Neural cell (in vitro differentiated cells): ENCODE data around the gene POU5F2. TPM values are rescaled to one million over a fixed set of nuclear protein-coding genes. Genes with fewer than 3 reads are reported as not detected.

ENCODE experiments used
- H2AFZ ChIP-seq: fragments of 200-600, 300-800 bp; sonication (generic), shearing (Covaris generic); 2 replicates; pipeline ENCODE4 v1.6.0; 2014; ENCODE audit warnings: low read depth, mild to moderate bottlenecking, antibody characterized with exemption, low read length, moderate library complexity
- H3F3A ChIP-seq: fragments of 200-600 bp; shearing (Covaris generic); 2 replicates; pipeline ENCODE4 v1.6.1; 2016; ENCODE audit warnings: mild to moderate bottlenecking, moderate library complexity, mixed read lengths, antibody characterized with exemption, low read length; ENCODE audit not compliant: insufficient read depth, poor library complexity, severe bottlenecking
- H3K27ac ChIP-seq: fragments of 200-600, 300-800 bp; sonication (generic), shearing (Covaris generic); 2 replicates; pipeline ENCODE4 v1.5.1; 2014; ENCODE audit warnings: mild to moderate bottlenecking, low read length, moderate library complexity
- H3K27me3 ChIP-seq: fragments of 300-800, 200-600 bp; sonication (generic), shearing (Covaris generic); 2 replicates; pipeline ENCODE4 v1.6.0; 2014; ENCODE audit warnings: mild to moderate bottlenecking, low read depth, low read length, moderate library complexity; ENCODE audit not compliant: insufficient read depth
- H3K36me3 ChIP-seq: fragments of 300-800, 200-600 bp; sonication (generic), shearing (Covaris generic); 2 replicates; pipeline ENCODE4 v1.5.1; 2014; ENCODE audit warnings: mild to moderate bottlenecking, antibody characterized with exemption, low read length, moderate library complexity; ENCODE audit not compliant: insufficient read depth
- H3K4me2 ChIP-seq: fragments of 300-800, 200-600 bp; sonication (generic), shearing (Covaris generic); 2 replicates; pipeline ENCODE4 v1.6.0; 2014; ENCODE audit warnings: mild to moderate bottlenecking, low read length
- H3K4me3 ChIP-seq: fragments of 300-800, 200-600 bp; sonication (generic), shearing (Covaris generic); 2 replicates; pipeline ENCODE4 v1.5.1; 2014; ENCODE audit warnings: mild to moderate bottlenecking, low read length, moderate library complexity
- H3K79me2 ChIP-seq: fragments of 200-600 bp; shearing (Covaris generic); replicated peaks from 2 replicates; pipeline ENCODE4 v1.6.0; 2014; ENCODE audit warnings: mild to moderate bottlenecking, low read length, moderate library complexity; ENCODE audit not compliant: insufficient read depth
- H3K9ac ChIP-seq: fragments of 300-800, 200-600 bp; sonication (generic), shearing (Covaris generic); 2 replicates; pipeline ENCODE4 v1.6.1; 2016; ENCODE audit warnings: mild to moderate bottlenecking, low read length, mixed read lengths
- H3K9me2 ChIP-seq: fragments of 200-600 bp; shearing (Covaris generic); 2 replicates; pipeline ENCODE4 v1.6.1; 2016; ENCODE audit warnings: mild to moderate bottlenecking, low read length, mixed read lengths; ENCODE audit not compliant: insufficient read depth
- H3K9me3 ChIP-seq: fragments of 200-600, 300-800 bp; sonication (generic), shearing (Covaris generic); 2 replicates; pipeline ENCODE4 v1.6.1; 2016; ENCODE audit warnings: mild to moderate bottlenecking, mixed run types, low read length, moderate library complexity, mixed read lengths
- H4K20me1 ChIP-seq: fragments of 200-600 bp; shearing (Covaris generic); 2 replicates; pipeline ENCODE4 v1.6.1; 2016; ENCODE audit warnings: mild to moderate bottlenecking, mixed run types; ENCODE audit not compliant: insufficient read depth
- EP300 ChIP-seq: fragments of 450-650 bp; conservative IDR thresholded peaks from 2 replicates; pipeline ENCODE4 v1.6.1; 2014; ENCODE audit warnings: antibody characterized with exemption, mild to moderate bottlenecking, moderate library complexity; ENCODE audit not compliant: poor library complexity, severe bottlenecking
- EZH2 ChIP-seq: fragments of 200-600, 300-800 bp; shearing (Covaris generic), sonication (generic); IDR thresholded peaks from 2 replicates; pipeline ENCODE4 v1.6.1; 2014; ENCODE audit warnings: antibody characterized with exemption, low read length, borderline replicate concordance, mild to moderate bottlenecking; ENCODE audit not compliant: insufficient read depth, poor library complexity, severe bottlenecking
- MXI1 ChIP-seq: fragments of 450-650 bp; conservative IDR thresholded peaks from 2 replicates; pipeline ENCODE4 v1.6.1; 2014; ENCODE audit warnings: antibody characterized with exemption, mild to moderate bottlenecking; ENCODE audit not compliant: poor library complexity, severe bottlenecking
- POLR2AphosphoS5 ChIP-seq: IDR thresholded peaks from 2 replicates; pipeline ENCODE4 v1.6.1; 2012
- RAD21 ChIP-seq: fragments of 450-650 bp; conservative IDR thresholded peaks from 2 replicates; pipeline ENCODE4 v1.6.1; 2014; ENCODE audit warnings: antibody characterized with exemption, mild to moderate bottlenecking, moderate library complexity
- REST ChIP-seq: IDR thresholded peaks from 2 replicates; pipeline ENCODE4 v1.6.1; 2012; ENCODE audit warnings: borderline replicate concordance
- SMC3 ChIP-seq: fragments of 450-650 bp; conservative IDR thresholded peaks from 2 replicates; pipeline ENCODE4 v1.6.1; 2014; ENCODE audit warnings: antibody characterized with exemption, mild to moderate bottlenecking, moderate library complexity; ENCODE audit not compliant: poor library complexity
- TAF1 ChIP-seq: IDR thresholded peaks from 2 replicates; pipeline ENCODE4 v1.6.1; 2012; ENCODE audit warnings: low read depth
- polyA plus RNA-seq: library from polyadenylated mRNA; depleted of rRNA; stranded (reverse); fragments of >200 nt; gene quantifications from 2 replicates; pipeline ENCODE4 v1.2.3, GENCODE V29; 2014
- TF ChIP-seq, protein P1 (sequence below): fragments of 450-650 bp; IDR thresholded peaks from 2 replicates; pipeline ENCODE4 v1.5.1; 2014; ENCODE audit warnings: antibody characterized with exemption, mild to moderate bottlenecking, moderate library complexity; ENCODE audit not compliant: poor library complexity, severe bottlenecking

Gene POU5F2
- polyA plus RNA-seq, 1 donor from 2014 or later = 0.07 TPM

DNA sequence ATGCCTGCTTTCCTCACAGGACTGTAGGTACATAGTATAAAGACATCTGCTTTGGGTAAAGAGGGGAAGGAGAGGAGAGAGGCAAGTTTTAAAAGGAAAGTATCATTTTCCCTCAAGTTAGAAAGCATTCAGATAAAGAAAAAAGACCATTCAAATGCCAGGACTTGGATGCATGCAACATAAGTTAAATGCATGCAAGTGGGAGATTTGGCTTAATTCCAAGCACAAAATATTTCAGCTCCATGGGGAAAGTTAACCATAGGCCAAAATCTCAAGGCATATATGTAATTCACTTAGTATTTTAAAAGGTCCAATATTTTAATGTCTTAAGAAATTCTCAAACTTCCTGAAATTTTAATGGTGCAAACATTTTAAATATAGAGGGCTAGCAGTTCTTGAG is 36.4 kb downstream of the POU5F2 start:
- Histone ChIP-seq H3K27ac (no peak overlapping the region), H3K27me3 (no peaks in the 10 kb centered on the region), H2AFZ (no peak overlapping the region), H3F3A (no peaks in the 10 kb centered on the region), H3K4me2 (no peak overlapping the region), H4K20me1 (no peaks in the 10 kb centered on the region), H3K9me2 (no peaks in the 10 kb centered on the region), H3K9me3 (no peaks in the 10 kb centered on the region), H3K36me3 (no peaks in the 10 kb centered on the region), H3K79me2 (no peaks in the 10 kb centered on the region), H3K4me3 (no peak overlapping the region), H3K9ac (no peak overlapping the region)
- TF ChIP-seq POLR2AphosphoS5 (no peak), MXI1 (no peak), TAF1 (no peak), EZH2 (no peak), SMC3 (no peak), REST (no peak), RAD21 (no peak), EP300 (no peak)
- TF ChIP-seq, protein P1, sequence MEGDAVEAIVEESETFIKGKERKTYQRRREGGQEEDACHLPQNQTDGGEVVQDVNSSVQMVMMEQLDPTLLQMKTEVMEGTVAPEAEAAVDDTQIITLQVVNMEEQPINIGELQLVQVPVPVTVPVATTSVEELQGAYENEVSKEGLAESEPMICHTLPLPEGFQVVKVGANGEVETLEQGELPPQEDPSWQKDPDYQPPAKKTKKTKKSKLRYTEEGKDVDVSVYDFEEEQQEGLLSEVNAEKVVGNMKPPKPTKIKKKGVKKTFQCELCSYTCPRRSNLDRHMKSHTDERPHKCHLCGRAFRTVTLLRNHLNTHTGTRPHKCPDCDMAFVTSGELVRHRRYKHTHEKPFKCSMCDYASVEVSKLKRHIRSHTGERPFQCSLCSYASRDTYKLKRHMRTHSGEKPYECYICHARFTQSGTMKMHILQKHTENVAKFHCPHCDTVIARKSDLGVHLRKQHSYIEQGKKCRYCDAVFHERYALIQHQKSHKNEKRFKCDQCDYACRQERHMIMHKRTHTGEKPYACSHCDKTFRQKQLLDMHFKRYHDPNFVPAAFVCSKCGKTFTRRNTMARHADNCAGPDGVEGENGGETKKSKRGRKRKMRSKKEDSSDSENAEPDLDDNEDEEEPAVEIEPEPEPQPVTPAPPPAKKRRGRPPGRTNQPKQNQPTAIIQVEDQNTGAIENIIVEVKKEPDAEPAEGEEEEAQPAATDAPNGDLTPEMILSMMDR = no peak

DNA sequence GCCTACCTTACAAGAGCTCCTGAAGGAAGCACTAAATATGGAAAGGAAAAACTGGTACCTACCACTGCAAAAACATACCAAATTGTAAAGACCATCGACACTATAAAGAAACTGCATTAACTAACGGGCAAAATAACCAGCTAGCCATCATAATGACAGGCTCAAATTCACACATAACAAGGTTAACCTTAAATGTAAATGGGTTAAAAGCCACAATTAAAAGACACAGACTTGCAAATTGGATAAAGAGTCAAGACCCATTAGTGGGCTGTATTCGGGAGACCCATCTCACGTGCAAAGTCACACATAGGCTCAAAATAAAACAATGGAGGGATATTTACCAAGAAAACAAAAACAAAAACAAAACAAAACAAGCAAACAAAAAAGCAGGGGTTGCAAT is 49.4 kb downstream of the POU5F2 start:
- Histone ChIP-seq H2AFZ (no peak overlapping the region), H3K27ac (no peak overlapping the region), H3K4me3 (no peak overlapping the region), H3K36me3 (no peaks in the 10 kb centered on the region), H3K79me2 (no peaks in the 10 kb centered on the region), H3K4me2 (no peak overlapping the region), H3K27me3 (no peaks in the 10 kb centered on the region), H3K9ac (no peak overlapping the region), H3K9me2 (no peaks in the 10 kb centered on the region), H3F3A (no peaks in the 10 kb centered on the region), H3K9me3 (no peaks in the 10 kb centered on the region), H4K20me1 (no peaks in the 10 kb centered on the region)
- TF ChIP-seq, protein P1 = no peak
- TF ChIP-seq MXI1 (no peak), TAF1 (no peak), REST (no peak), EZH2 (no peak), POLR2AphosphoS5 (no peak), EP300 (no peak), SMC3 (no peak), RAD21 (no peak)
